Fibroblast of skin of scalp (primary cell): Measurements from ENCODE around the gene CLEC4A.
"Not testable (repeated sequence)": the region's sequence is repeated elsewhere in the genome, so short reads cannot be mapped to it uniquely, and the experiment has no call there.

Experiments used
- DNase-seq: peaks from one replicate; pipeline ENCODE4 v3.0.0-alpha.2; 2013

Gene CLEC4A

DNA sequence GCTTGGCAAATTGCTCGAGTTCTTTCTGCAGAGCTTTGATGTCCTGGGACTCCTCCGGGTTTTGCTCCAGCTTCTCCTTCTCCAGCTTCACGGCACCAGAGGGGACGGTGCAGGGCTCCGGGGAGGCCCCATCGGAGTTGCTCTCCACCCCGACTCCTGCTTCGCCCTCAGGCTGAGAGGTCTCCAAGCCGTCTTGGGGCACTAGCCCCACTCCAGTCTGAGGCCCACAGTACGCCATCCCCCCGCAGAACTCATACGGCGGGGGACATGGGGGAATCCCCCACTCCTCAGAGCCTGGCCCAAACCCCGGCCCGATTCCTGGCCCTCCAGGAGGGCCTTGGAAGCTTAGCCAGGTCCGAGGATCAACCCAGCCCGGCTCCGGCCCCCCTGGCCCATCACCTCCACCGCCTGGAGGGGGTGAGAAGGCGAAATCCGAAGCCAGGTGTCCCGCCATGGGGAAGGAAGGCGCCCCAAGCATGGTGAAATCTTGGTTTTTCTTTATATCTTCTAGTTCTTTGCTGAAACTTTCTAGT lies 11.0 kb downstream of the CLEC4A start:
- not testable (repeated sequence) for DNase-seq

DNA sequence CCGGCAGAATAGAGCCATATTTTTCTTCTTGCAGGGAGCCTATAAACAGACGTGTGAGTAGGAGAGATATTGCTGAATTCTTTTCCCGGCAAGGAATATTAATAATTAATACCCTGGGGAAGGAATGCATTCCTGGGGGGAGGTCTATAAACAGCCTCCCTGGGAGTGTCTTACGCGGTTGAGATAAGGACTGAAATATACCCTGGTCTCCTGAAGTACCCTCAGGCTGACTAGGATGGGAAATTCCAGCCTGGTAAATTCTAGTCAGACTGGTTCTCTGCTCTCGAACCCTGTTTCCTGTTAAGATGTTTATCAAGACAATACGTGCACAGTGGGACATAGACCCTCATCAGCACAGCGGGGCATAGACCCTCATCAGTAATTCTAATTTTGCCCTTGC lies 18.2 kb downstream of the CLEC4A start:
- DNase-seq = not testable (repeated sequence)

DNA sequence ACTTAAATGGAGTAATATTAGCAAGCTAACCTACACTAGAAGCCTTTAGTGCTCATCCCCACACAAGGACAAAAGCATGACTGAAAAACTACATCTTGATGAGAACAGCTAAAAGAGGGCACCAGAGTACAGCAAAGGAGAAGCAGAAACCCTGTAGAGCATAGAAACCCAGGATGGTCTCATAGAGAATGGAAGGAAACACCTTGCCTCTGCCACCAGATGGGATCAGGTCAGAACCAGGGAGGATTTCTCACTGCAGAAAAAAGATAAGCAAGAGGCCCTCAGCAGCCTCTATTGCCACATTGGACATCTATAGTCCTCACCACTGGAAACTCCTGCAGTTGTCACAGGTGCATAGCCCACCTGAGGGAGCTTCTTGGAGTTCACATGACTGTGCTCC lies 19.8 kb downstream of the CLEC4A start:
- no peak for DNase-seq

DNA sequence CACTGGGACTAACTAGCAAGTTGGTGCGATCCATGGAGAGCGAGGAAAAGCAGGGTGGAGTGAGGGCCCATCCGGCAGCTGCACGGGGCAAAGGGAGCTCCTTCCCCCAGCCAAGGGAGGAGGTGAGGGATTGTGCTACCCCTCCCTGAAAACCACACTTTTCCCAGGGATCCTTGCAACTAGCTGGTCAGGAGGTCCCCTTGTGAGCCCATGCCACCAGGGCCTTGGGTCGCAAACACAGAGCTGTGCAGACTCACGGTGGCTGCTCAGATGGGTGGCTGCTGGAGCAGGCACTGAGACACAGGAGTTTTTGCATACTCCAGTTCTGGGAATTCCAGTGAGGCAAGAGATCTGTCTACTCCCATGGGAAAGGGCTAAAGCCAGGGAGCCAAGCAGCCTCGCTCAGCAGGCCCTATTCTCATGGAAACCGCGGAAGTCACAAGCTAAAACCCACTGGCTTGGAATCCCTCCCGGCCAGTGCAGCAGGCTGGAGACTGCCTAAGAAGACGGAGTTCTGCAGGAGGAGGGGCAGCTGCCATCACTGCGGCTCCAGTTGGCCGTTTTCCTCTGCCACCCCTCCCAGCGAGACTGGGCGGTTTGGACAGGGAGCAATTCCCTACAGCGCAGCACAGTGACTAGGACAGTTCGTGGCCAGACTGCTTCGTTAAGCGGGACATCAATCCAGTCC lies 22.5 kb downstream of the CLEC4A start:
- peak; percentile 98 for DNase-seq

- no peak for DNase-seq
Measured at GRCh38 chr12:8146442-8146771, 23.0 kb downstream of the CLEC4A start.

- DNase-seq = no peak
Measured at GRCh38 chr12:8154526-8154925, 31.1 kb downstream of the CLEC4A start.

GRCh38 chr12:8156416-8156815 lies 33.0 kb downstream of the CLEC4A start:
- DNase-seq = no peak

- peak; percentile 81 for DNase-seq
Measured at GRCh38 chr12:8156845-8157244, 33.4 kb downstream of the CLEC4A start, which contains the start of gene ZNF705A. ZNF705A (plus strand) TSS chr12:8157015; CDS start chr12:8172626, 15,611 bp downstream.

DNA sequence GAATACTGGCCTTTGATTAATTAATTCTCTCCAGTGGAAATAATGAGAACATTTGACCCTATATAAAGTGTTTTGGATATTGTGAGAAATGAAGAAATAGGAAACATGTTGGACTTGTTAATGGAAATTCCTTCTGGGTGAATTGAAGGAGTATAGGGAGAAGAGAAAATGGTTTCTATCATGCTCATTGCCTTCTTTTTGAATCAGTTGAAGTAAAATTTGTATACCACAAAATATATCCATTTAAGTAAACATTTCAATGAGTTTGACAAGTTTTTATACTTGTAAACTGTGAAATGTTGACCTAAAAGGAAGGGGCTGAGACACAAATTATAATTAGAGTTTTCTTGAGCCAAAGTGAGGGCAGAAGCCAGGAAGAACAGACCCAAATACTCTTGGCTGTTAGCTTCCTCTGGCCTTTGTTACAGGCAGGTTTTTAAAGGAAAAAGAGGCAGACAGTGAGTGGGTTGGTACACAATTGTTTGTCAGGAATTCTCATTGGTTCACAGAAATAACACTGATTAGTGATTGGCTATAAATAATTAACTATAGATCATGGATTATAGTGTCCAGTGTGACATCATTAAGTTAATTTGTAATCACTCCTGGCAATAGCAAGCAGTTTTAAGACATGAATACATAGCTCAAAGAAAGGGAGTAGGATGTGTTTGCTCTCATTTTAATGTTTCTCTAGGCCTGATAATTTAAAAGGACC lies 34.2 kb downstream of the CLEC4A start:
- no peak for DNase-seq

DNA sequence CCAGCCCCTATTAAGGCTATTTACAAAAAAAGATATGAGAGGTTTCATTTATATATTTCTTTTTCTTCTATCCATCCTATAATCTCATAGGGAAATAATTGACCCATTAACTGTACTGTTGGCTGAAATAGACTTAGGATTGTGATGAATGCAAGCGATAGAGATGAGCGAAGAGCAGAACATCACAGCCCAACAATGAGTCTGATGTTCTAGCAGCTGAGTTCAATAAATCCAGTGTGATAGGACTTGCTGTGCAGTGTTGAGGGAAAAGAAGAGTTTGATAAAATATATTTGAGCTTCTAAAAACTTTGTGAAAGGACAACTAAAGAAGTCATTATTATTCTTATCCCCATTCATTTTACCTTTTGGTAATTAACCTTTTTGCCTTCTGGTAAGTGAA lies 49.5 kb downstream of the CLEC4A start:
- DNase-seq = not testable (repeated sequence)

- peak; percentile 73 for DNase-seq
Measured at GRCh38 chr12:8179989-8180585, 56.7 kb downstream of the CLEC4A start.

GRCh38 chr12:8181271-8181670 lies 57.9 kb downstream of the CLEC4A start:
- not testable (repeated sequence) for DNase-seq

- not testable (repeated sequence) for DNase-seq
Measured at GRCh38 chr12:8182923-8183322, 59.5 kb downstream of the CLEC4A start.

DNA sequence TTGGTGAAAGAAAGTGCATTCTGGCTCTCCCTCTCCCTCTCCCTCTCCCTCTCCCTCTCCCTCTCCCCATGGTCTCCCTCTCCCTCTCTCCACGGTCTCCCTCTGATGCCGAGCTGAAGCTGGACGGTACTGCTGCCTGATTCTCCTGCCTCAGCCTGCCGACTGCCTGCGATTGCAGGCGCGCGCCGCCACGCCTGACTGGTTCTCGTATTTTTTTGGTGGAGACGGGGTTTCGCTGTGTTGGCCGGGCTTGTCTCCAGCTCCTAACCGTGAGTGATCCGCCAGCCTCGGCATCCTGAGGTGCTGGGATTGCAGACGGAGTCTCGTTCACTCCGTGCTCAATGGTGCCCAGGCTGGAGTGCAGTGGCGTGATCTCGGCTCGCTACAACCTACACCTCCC lies 59.9 kb downstream of the CLEC4A start:
- DNase-seq = not testable (repeated sequence)

DNA sequence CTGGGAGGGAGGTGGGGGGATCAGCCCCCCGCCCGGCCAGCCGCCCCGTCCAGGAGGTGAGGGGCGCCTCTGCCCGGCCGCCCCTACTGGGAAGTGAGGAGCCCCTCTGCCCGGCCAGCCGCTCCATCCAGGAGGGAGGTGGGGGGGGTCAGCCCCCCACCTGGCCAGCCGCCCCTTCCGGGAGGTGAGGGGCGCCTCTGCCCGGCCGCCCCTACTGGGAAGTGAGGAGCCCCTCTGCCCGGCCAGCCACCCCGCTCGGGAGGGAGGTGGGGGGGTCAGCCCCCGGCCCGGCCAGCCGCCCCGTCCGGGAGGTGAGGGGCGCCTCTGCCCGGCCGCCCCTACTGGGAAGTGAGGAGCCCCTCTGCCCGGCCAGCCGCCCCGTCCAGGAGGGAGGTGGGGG lies 60.8 kb downstream of the CLEC4A start:
- not testable (repeated sequence) for DNase-seq

DNA sequence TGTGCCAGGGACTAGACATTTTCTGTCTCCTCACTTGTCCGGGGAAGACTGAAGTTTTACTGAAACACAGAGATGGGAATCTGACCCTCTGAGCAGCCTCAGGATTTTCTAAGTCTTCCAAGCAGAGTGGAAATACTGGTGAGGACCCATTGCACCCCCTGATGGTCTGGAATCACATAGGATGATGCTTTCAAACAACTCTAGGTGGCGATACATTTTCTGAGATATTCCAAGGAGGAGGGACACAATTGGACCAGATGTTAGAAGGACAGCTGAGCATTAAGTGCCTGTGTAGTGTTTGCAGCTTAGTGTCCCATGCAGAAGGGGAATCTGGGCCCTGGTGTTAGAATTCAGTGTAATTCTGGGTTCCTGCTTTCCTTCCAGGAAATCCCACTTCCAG lies 64.7 kb downstream of the CLEC4A start:
- peak; percentile 3 for DNase-seq
